MM.1S (cell line): ENCODE data around the gene MTCH2.

Experiments used
- CTCF ChIP-seq: fragments of 300-600 bp; sonication (generic); IDR thresholded peaks from 2 replicates; pipeline ENCODE4 v1.5.1; 2016; ENCODE audit warnings: antibody characterized with exemption, low read length, mixed read lengths
- EZH2phosphoT487 ChIP-seq: fragments of 300-600 bp; sonication (generic); IDR thresholded peaks from 2 replicates; pipeline ENCODE4 v1.6.1; 2018; ENCODE audit warnings: antibody characterized with exemption, low read length

- TF ChIP-seq CTCF: no peak
- TF ChIP-seq EZH2phosphoT487: no peak
Observed at GRCh38 chr11:47615249-47615648, 27.1 kb downstream of the MTCH2 start.
